Cardiac fibroblast (primary cell): ENCODE data around the gene FHOD3.
A peak's percentile ranks its signal among the peaks of the same experiment; 100 is the strongest.

Experiments used
- DNase-seq, 2 donors: peaks; one replicate each; pipeline versions ENCODE4 v3.0.0 to v3.0.0-alpha.2; 2010; ENCODE audit warnings: low read depth in 2 of 2
- H3K4me3 ChIP-seq, 2 donors: replicated peaks in 1 of 2; 1 replicate in 1 of 2; 2 replicates in 1 of 2; pipeline ENCODE4 v1.5.1; 2011; ENCODE audit warnings: low read depth in 2 of 2, low read length in 2 of 2, mild to moderate bottlenecking in 2 of 2, moderate library complexity in 1 of 2
- TF ChIP-seq, protein P1 (sequence below): IDR thresholded peaks from one replicate; pipeline ENCODE4 v1.5.1; 2011; ENCODE audit warnings: low read depth, mild to moderate bottlenecking, low read length, inconsistent platforms

Gene FHOD3

GRCh38 chr18:36735130-36735529, 437.6 kb downstream of the FHOD3 start:
- no peak for DNase-seq
- TF ChIP-seq, protein P1, sequence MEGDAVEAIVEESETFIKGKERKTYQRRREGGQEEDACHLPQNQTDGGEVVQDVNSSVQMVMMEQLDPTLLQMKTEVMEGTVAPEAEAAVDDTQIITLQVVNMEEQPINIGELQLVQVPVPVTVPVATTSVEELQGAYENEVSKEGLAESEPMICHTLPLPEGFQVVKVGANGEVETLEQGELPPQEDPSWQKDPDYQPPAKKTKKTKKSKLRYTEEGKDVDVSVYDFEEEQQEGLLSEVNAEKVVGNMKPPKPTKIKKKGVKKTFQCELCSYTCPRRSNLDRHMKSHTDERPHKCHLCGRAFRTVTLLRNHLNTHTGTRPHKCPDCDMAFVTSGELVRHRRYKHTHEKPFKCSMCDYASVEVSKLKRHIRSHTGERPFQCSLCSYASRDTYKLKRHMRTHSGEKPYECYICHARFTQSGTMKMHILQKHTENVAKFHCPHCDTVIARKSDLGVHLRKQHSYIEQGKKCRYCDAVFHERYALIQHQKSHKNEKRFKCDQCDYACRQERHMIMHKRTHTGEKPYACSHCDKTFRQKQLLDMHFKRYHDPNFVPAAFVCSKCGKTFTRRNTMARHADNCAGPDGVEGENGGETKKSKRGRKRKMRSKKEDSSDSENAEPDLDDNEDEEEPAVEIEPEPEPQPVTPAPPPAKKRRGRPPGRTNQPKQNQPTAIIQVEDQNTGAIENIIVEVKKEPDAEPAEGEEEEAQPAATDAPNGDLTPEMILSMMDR = no peak
- no peak overlapping the region for H3K4me3 ChIP-seq

GRCh38 chr18:36736094-36736493, 438.6 kb downstream of the FHOD3 start:
- no peak for DNase-seq
- H3K4me3 ChIP-seq = no peak overlapping the region
- TF ChIP-seq, protein P1 = no peak

- DNase-seq = no peak
- no peak overlapping the region for H3K4me3 ChIP-seq
- TF ChIP-seq, protein P1 = no peak
Measured at GRCh38 chr18:36737316-36737715, 439.8 kb downstream of the FHOD3 start.

- TF ChIP-seq, protein P1 = no peak
- no peak overlapping the region for H3K4me3 ChIP-seq
- peak in 1 of 2 donors; percentile 7 for DNase-seq
Measured at GRCh38 chr18:36744261-36744876, 446.9 kb downstream of the FHOD3 start.

- TF ChIP-seq, protein P1 = no peak
- H3K4me3 ChIP-seq = no peak overlapping the region
- DNase-seq = no peak
Measured at GRCh38 chr18:36745219-36745975, 447.9 kb downstream of the FHOD3 start.

GRCh38 chr18:36752929-36753865, 455.7 kb downstream of the FHOD3 start:
- H3K4me3 ChIP-seq = no peak overlapping the region
- DNase-seq = peak in 1 of 2 donors; percentile 36
- TF ChIP-seq, protein P1 = no peak
